ENCODE data around the gene VWA7.

VWA7 gene

DNA sequence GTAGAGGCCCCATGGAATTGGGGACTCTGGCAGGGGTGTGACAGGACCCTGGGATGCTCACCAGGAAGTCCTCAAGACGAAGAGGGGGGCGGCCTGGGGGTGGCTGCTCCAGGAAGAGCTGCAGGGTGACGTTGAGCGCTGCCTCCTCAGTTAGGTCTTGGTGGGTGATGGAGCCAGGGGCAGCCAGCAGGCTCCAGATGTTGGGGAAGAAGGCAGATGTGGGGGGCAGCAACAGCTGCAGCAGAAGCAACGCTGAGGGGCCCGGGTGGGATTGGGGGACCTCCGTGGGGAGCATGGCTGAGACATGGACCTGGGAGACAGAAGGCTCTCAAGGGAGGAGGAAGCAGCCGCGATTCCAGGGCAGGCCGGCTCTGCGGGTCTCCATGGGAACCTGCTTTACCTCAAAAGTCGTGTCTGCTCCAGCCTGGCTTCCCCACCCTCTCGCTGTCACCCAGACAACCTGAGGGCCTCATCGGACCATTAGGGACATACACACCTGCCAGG is 591 bp downstream of the VWA7 start:
- no peak for DNase-seq

GRCh38 chr6:31775633-31776484 is 1.3 kb downstream of the VWA7 start:
- no peak for DNase-seq

- DNase-seq, result no peak
Measured at GRCh38 chr6:31775184-31775583, 1.9 kb downstream of the VWA7 start.

DNA sequence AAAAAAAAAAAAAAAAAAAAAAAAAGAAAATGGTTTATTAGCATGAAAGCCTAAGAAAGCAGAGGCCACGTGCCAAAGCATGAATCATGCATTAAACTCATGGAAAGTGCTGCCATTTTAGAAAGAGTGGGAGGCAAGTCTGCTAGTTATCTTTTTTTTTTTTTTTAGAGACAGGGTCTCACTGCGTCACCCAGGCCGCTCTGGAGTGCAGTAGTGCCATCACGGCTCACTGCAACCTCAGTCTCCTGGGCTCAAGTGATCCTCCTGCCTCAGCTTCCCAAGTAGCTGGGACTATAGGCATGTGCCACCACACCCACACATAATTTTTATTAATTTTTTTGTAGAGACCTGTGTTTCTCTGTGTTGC is 5.2 kb downstream of the VWA7 start:
- no peak for DNase-seq

GRCh38 chr6:31770860-31771259 is 6.3 kb downstream of the VWA7 start:
- DNase-seq, result no peak

DNA sequence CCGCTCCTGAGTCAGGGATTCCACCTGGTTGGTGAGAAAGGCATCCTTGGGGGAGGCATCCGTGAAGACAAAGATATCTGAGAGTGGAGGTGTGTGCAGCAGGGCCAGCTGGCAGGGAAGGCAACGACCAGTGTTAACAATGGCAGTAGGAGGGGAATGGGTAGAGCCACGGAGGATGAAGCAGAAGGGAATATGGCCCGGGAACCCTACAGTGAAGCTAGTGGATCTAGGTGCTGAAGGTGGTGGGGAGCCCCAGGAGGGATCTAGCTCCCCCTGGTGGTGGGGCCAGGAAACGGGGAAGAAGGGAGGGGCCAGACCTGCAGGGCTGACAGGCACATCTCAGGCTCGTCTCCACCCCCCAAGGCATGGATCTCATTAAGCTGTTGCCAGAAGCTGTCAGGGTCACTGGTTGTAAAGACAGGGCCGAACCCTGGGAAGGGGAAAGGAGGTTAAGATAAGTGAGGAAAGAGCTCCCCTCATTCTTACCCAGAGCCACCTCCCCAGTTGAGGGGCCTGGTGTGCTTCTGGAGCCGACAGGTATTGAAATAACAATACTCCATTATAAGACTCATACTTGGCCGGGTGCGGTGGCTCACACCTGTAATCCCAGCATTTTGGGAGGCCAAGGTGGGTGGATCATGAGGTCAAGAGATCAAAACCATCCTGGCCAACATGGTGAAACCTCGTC is 7.3 kb downstream of the VWA7 start:
- peak; percentile 87 for DNase-seq

GRCh38 chr6:31768363-31769257 is 8.5 kb downstream of the VWA7 start:
- no peak for DNase-seq

- DNase-seq, result no peak
Measured at GRCh38 chr6:31767096-31767645, 10.0 kb downstream of the VWA7 start.

- DNase-seq, result no peak
Measured at GRCh38 chr6:31765910-31766794, 11.0 kb downstream of the VWA7 start.

GRCh38 chr6:31765559-31765909 is 11.6 kb downstream of the VWA7 start:
- no peak for DNase-seq

DNA sequence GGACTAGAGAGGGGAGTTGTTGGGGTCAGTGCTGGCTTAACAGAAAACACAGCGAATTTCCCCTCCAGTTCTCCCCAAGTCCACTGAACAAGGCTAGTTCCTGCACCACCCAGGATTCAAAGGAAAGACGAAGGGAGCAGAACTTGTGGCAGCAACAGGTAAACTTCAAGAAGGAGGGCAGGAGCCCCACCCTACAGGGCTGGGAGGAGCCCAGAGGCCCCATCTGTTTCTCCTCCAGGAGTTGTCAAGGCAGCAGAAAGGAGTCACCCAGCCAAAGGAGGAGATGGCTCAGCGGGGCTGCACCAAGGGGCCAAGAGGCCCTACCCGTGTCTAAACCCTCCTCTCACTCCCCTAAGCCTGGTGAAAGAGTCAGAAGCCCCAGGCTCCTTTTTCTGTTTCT is 12.9 kb downstream of the VWA7 start:
- no peak for DNase-seq

DNA sequence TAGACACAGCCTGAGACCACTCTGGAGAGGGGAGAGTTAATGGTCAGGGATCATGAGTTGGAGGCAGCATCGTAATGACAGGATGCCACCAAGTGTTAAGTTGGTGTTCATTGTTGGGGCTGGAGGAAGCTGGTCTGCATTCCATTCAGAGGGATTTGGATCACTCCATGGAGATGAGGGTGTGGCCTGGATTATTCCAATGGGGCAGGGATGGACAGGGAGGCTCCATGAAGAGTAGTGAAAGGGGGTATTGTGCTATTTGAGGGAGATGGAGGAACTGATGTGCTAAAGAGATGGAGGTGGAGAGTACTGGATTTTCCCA is 13.5 kb downstream of the VWA7 start:
- DNase-seq, result no peak

- DNase-seq, result no peak
Measured at GRCh38 chr6:31762878-31763618, 14.1 kb downstream of the VWA7 start.

- no peak for DNase-seq
Measured at GRCh38 chr6:31762356-31762755, 14.8 kb downstream of the VWA7 start, which contains the start of gene SAPCD1. Gene SAPCD1 (plus strand): TSS chr6:31762656. CDS start chr6:31763055, 399 bp downstream.

DNA sequence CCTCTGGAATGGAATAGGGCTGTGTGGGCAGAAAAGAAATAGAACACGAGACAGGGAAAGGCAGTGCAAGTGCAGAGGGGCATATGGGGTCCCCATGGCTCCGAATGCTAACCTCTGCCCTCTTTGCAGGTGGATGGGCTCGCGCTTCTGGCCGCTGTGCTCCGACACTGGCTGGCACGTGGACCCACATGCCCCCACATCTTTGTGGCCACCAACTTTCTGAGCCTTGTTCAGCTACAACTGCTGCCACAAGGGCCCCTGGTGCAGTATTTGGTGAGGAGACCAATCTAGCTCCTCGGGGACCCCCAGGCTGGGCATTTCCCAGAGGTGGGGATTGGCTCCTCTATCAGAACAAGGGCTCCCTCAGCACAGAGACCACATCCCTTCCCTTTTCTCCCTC is 15.8 kb downstream of the VWA7 start:
- no peak for DNase-seq

- DNase-seq, result no peak
Measured at GRCh38 chr6:31760790-31761189, 16.3 kb downstream of the VWA7 start.

DNA sequence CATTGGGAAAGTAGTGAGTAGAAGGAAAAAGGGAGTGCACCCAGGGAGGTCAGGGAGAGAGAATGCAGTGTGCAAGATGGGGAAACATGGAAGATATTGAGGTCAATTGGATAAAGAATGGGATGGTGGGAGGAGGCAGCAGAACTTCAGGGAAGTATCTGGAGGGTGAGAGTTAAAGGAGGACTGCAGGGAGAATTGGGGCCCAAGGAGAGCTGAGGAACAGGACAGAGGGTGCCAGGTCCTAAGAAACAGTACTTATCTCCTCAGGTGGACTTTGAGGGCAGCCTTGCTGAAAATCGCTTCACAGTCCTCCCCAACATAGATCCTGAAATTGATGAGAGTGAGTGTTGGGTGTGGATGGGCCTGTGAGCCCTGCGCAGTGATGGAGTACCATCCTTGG is 18.8 kb downstream of the VWA7 start:
- DNase-seq, result no peak

- no peak for DNase-seq
Measured at GRCh38 chr6:31752739-31753319, 24.3 kb downstream of the VWA7 start.

DNA sequence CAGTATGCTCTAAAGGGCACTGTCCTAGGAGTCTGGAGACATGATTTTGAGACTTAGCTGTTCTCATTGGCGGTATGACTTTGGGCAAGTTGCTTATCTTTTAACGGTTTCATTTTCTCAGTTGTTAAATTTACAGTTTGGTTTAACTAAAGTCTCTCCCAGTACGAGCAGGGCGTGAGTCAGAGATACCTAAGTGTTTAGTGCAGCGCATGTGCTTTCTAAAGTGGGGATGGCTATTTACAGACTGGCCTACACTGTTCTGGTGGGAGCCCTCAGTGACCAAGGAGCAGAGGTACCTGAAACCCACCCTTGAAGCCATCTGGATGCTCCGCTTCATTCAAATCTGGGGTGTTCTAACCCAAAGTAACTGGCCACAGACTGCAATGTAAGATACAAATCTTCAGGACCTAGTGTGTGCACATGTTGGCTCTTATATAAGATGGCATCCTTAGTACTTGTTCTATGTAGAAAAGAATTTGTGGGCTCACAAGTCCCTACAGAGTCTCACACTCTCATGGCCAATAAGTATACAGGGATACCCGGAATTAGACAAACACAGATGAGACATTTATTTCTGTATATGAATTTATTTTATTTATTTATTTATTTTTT is 26.6 kb downstream of the VWA7 start:
- DNase-seq, result no peak

DNA sequence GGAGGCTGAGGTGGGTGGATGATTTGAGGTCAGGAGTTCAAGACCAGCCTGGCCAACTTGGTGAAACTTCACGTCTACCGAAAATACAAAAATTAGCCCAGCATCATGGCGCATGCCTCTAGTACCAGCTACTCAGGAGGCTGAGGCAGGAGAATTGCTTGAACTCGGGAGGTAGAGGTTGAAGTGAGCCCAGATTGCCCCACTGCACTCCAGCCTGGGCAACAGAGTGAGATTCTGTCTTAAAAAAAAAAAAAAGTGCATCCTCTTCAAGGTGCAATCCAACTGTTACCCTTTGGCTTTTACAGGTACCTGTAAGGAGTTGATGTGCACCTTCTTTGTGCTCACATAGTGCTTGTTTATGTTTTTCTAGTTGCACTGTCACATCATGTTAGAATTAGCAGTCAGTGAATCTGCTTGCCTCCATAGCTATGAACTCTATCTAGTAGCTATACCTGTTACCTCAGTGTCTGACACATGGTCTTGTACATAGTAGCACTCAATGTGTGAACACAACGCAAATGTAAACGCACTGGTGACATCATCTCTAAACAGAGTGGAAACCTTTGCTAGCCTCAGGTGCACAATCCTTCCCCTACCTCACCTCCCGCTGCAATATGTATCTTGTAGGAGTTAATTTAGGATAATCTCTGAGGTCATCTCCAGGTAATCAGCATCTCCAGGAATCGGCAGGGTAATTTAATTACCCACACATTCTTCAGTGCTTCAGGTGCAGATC is 27.7 kb downstream of the VWA7 start:
- no peak for DNase-seq
